Gastrocnemius medialis (tissue), 4 donors: ENCODE data around the gene RASGRP3. TPM values are rescaled to one million over a fixed set of nuclear protein-coding genes. Genes with fewer than 3 reads are reported as not detected.

Source experiments
- ATAC-seq, 2 donors: fragments of 150-250 bp; one replicate each; pipeline ENCODE4 v1.9.1; 2016
- DNase-seq, 2 donors: peaks; one replicate each; pipeline ENCODE4 v3.0.0-alpha.2; 2019
- H3K27ac ChIP-seq, 4 donors: fragments of 200-600 bp; sonication (generic); 1 replicate in 1 of 4; 2 replicates in 3 of 4; pipeline ENCODE4 v1.5.1; 2016 to 2018; ENCODE audit warnings: mild to moderate bottlenecking in 2 of 4, moderate library complexity in 1 of 4
- H3K27me3 ChIP-seq, 3 donors: fragments of 200-600 bp; sonication (generic) in 2 of 3; 1 replicate in 1 of 3; 2 replicates in 2 of 3; pipeline versions ENCODE4 v1.5.1 to v1.6.0; 2016 to 2019; ENCODE audit warnings: mild to moderate bottlenecking in 1 of 3, moderate library complexity in 1 of 3
- H3K36me3 ChIP-seq, 2 donors: fragments of 200-600 bp; sonication (generic) in 1 of 2; one replicate each; pipeline ENCODE4 v1.5.1; 2017 to 2018
- H3K4me1 ChIP-seq, 2 donors: fragments of 200-600 bp; sonication (generic) in 1 of 2; one replicate each; pipeline ENCODE4 v1.5.1; 2016 to 2017; ENCODE audit warnings: mild to moderate bottlenecking in 2 of 2
- H3K4me3 ChIP-seq, 4 donors: fragments of 200-600 bp; sonication (generic) in 3 of 4; 1 replicate in 1 of 4; 2 replicates in 3 of 4; pipeline ENCODE4 v1.5.1; 2016 to 2019; ENCODE audit warnings: mild to moderate bottlenecking in 2 of 4
- H3K9me3 ChIP-seq, 3 donors: fragments of 200-600 bp; sonication (generic) in 2 of 3; 1 replicate in 1 of 3; 2 replicates in 2 of 3; pipeline ENCODE4 v1.5.1; 2016 to 2019
- CTCF ChIP-seq, 5 experiments: fragments of 450-650 bp in 3 of 5; fragments of 200-600 bp in 2 of 5; sonication (generic) in 2 of 5; IDR thresholded peaks in 4 of 5; conservative IDR thresholded peaks in 1 of 5; 1 replicate in 4 of 5; 2 replicates in 1 of 5; pipeline ENCODE4 v1.5.1; 2016 to 2019; ENCODE audit warnings: antibody characterized with exemption in 5 of 5, mild to moderate bottlenecking in 3 of 5, moderate library complexity in 3 of 5
- POLR2A ChIP-seq, 2 donors: fragments of 450-650 bp; IDR thresholded peaks; one replicate each; pipeline ENCODE4 v1.6.1; 2017; ENCODE audit warnings: antibody characterized with exemption in 2 of 2, mild to moderate bottlenecking in 2 of 2, moderate library complexity in 2 of 2
- in situ Hi-C, 4 donors: fragments of 200-750 bp; cut with MboI; loops; one replicate each; pipeline versions ENCODE4 v1.15.0 to v1.8.0; 2017; ENCODE audit warnings: low sequenced_read_pairs in 4 of 4
- intact Hi-C: fragments of 100-400 bp; cut with DNase I; formaldehyde crosslinking; loops from one replicate; pipeline ENCODE4 v1.15.1; 2023; ENCODE audit warnings: low total_unique reads
- total RNA-seq, 4 donors: library from RNA; depleted of rRNA; stranded (reverse); fragments of >200 nt; gene quantifications; one replicate each; pipeline versions ENCODE4 v1.1.0 to v1.2.3, GENCODE V29; 2016

RASGRP3 gene
- total RNA-seq, 4 donors from 2014 or later: 10.0 to 22.5 (median 12.1) TPM

- no peaks in the 10 kb centered on the region for H3K36me3 ChIP-seq
Measured at GRCh38 chr2:33475224-33476130, 972 bp upstream of the RASGRP3 start.

GRCh38 chr2:33476793-33477190 lies 343 bp downstream of the RASGRP3 start:
- intact Hi-C loops: loop anchor here (5.0 kb wide), 2 partner anchors 106 to 121 kb away; partner anchors contain the start of gene FAM98A
- TF ChIP-seq CTCF (IDR thresholded peaks at IDR 0.05 in 4 of 5, conservative IDR thresholded peaks at IDR 0.05 in 1 of 5) (no peak), POLR2A (IDR thresholded peaks at IDR 0.05) (no peak)
- Histone ChIP-seq H3K9me3 (no peaks in the 10 kb centered on the region), H3K4me3 (peak overlapping the region; percentile 69 to 99 (median 78)), H3K27me3 (no peaks in the 10 kb centered on the region), H3K4me1 (peaks cover 48 to 52% of the 10 kb centered on the region in 2 donors), H3K27ac (peak overlapping the region; percentile 90 to 100 (median 93)), H3K36me3 (no peaks in the 10 kb centered on the region)
- no peak for ATAC-seq
- in situ Hi-C loops: loop anchor here in 1 of 4 donors (10.0 kb wide), 1 partner anchor 98 kb away; no protein-coding TSS in a partner anchor
- DNase-seq: no peak

More at GRCh38 chr2:33475224-33476130, 972 bp upstream of the RASGRP3 start:
- no peaks in the 10 kb centered on the region for H3K27me3 ChIP-seq
- peak overlapping the region; percentile 69 to 99 (median 78) for H3K4me3 ChIP-seq
- DNase-seq (peak; percentile 72 to 78), ATAC-seq (peak; percentile 76 to 77)
- H3K4me1 ChIP-seq: peaks cover 48 to 52% of the 10 kb centered on the region in 2 donors
- peak overlapping the region; percentile 90 to 100 (median 93) for H3K27ac ChIP-seq
- in situ Hi-C loops (loop anchor here in 1 of 4 donors (10.0 kb wide), 1 partner anchor 99 kb away; no protein-coding TSS in a partner anchor), intact Hi-C loops (loop anchor here (5.0 kb wide), 2 partner anchors 107 to 122 kb away; partner anchors contain the start of gene FAM98A)
- TF ChIP-seq POLR2A (IDR thresholded peaks at IDR 0.05): no peak
- TF ChIP-seq CTCF (IDR thresholded peaks at IDR 0.05 in 4 of 5, conservative IDR thresholded peaks at IDR 0.05 in 1 of 5): peak; percentile 75 to 91 (median 87)
- H3K9me3 ChIP-seq: no peaks in the 10 kb centered on the region

GRCh38 chr2:33477473-33478468 lies 1.3 kb downstream of the RASGRP3 start:
- H3K4me1 ChIP-seq: peaks cover 51 to 58% of the 10 kb centered on the region in 2 donors
- no peaks in the 10 kb centered on the region for H3K9me3 ChIP-seq
- no peaks in the 10 kb centered on the region for H3K27me3 ChIP-seq
- DNase-seq (peak; percentile 24 to 53), ATAC-seq (peak; percentile 14 to 15)
- intact Hi-C loops (loop anchor here (5.0 kb wide), 2 partner anchors 105 to 120 kb away; partner anchors contain the start of gene FAM98A), in situ Hi-C loops (loop anchor here in 1 of 4 donors (10.0 kb wide), 1 partner anchor 97 kb away; no protein-coding TSS in a partner anchor)
- H3K36me3 ChIP-seq: no peaks in the 10 kb centered on the region
- peak overlapping the region; percentile 90 to 100 (median 93) for H3K27ac ChIP-seq
- TF ChIP-seq POLR2A (IDR thresholded peaks at IDR 0.05): peak in 1 of 2 donors; percentile 15
- no peak for TF ChIP-seq CTCF (IDR thresholded peaks at IDR 0.05 in 4 of 5, conservative IDR thresholded peaks at IDR 0.05 in 1 of 5)
- peak overlapping the region; percentile 69 to 99 (median 78) for H3K4me3 ChIP-seq
